MCF 10A (cell line): ENCODE measurements around the gene RBP5. TPM values are rescaled to one million over a fixed set of nuclear protein-coding genes. Genes with fewer than 3 reads are reported as not detected.

Experiments
- BruUV-seq: library from RNA; stranded (reverse); fragments of 400-500 nt; replicated peaks from 2 replicates; lab custom pipeline; 2021; lab: Mats Ljungman, UMichigan
- CTCF ChIA-PET: fragments of 300-600 bp; sonication (Branson Sonifier 250); formaldehyde crosslinking; extraction: SDS; loops from one replicate; lab custom pipeline; 2021; ENCODE audit warnings: antibody characterized with exemption, inconsistent platforms; lab: Yijun Ruan, JAX
- POLR2A ChIA-PET: fragments of 300-600, 350-650 bp; sonication (Branson Sonifier 250); formaldehyde crosslinking; extraction: SDS; loops from one replicate; lab custom pipeline; 2020; ENCODE audit warnings: antibody characterized with exemption, inconsistent platforms; lab: Yijun Ruan, JAX
- DNase-seq: peaks from one replicate; pipeline ENCODE4 v3.0.0-alpha.2; 2018; ENCODE audit not compliant: unreplicated experiment
- H3K27ac Mint-ChIP-seq: one replicate; pipeline ENCODE4 v1.8.0; 2022; ENCODE audit warnings: mild to moderate bottlenecking, low read depth, mixed read lengths; ENCODE audit not compliant: unreplicated experiment
- H3K27me3 Mint-ChIP-seq: one replicate; pipeline ENCODE4 v1.8.0; 2022; ENCODE audit warnings: mixed read lengths; ENCODE audit not compliant: insufficient read depth, unreplicated experiment
- H3K36me3 Mint-ChIP-seq: one replicate; pipeline ENCODE4 v1.8.0; 2022; ENCODE audit warnings: mild to moderate bottlenecking, moderate library complexity, mixed read lengths; ENCODE audit not compliant: insufficient read depth, unreplicated experiment
- H3K4me1 Mint-ChIP-seq: one replicate; pipeline ENCODE4 v1.8.0; 2022; ENCODE audit warnings: mixed read lengths; ENCODE audit not compliant: insufficient read depth, unreplicated experiment
- H3K4me3 Mint-ChIP-seq: one replicate; pipeline ENCODE4 v1.8.0; 2022; ENCODE audit warnings: mild to moderate bottlenecking, moderate library complexity, mixed read lengths; ENCODE audit not compliant: unreplicated experiment
- H3K9me3 Mint-ChIP-seq: one replicate; pipeline ENCODE4 v1.8.0; 2022; ENCODE audit warnings: mixed read lengths; ENCODE audit not compliant: unreplicated experiment
- intact Hi-C: fragments of 100-400 bp; cut with micrococcal nuclease; formaldehyde crosslinking; loops from 2 replicates; pipeline ENCODE4 v1.14.1; 2022
- total RNA-seq: library from RNA; stranded (reverse); gene quantifications from 2 replicates; pipeline ENCODE4 v1.2.3, GENCODE V29; 2022
- TF ChIP-seq, protein P1 (sequence below): fragments of 200-600 bp; IDR thresholded peaks from one replicate; pipeline ENCODE4 v1.8.0; 2022; ENCODE audit warnings: antibody characterized with exemption, mild to moderate bottlenecking; ENCODE audit not compliant: unreplicated experiment

Gene RBP5
- total RNA-seq, 1 experiment from 2014 or later: not detected

DNA sequence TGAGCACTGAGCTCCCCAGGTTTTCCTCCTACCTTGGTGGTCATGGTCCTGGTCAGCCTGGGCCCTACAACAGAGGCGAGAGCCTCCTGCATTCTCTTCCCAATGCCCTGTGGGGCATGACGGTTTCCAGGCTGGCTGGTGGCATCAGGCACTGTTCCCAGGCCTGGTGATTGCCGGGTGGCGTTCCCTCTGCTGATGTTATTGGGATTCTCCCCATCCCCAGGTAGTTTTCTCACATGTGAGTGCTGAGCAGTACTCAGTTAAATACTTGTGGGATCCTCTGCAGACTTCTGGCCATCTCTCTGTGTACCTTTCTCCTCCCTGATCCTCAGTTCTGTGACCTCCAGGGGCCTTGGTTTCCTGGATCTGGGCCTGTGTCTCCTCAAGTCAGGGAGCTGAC is 52.2 kb downstream of the RBP5 start:
- H3K36me3 Mint-ChIP-seq: peaks cover 16% of the 10 kb centered on the region
- ChIA-PET POLR2A (interaction anchor here (0.9 to 1.4 kb wide), 5 partner anchors 11 to 32 kb away, joined by 3 to 4 read pairs (median 3); partner anchors contain the start of genes C1R and C1S), CTCF (interaction anchor here (0.6 to 3.0 kb wide), 8 partner anchors 8 to 731 kb away, joined by 3 to 16 read pairs (median 4); partner anchors contain the start of gene C1S)
- no peaks in the 10 kb centered on the region for H3K9me3 Mint-ChIP-seq
- no peaks in the 10 kb centered on the region for H3K27me3 Mint-ChIP-seq
- DNase-seq: no peak
- H3K4me1 Mint-ChIP-seq: peaks cover 16% of the 10 kb centered on the region
- TF ChIP-seq, protein P1, sequence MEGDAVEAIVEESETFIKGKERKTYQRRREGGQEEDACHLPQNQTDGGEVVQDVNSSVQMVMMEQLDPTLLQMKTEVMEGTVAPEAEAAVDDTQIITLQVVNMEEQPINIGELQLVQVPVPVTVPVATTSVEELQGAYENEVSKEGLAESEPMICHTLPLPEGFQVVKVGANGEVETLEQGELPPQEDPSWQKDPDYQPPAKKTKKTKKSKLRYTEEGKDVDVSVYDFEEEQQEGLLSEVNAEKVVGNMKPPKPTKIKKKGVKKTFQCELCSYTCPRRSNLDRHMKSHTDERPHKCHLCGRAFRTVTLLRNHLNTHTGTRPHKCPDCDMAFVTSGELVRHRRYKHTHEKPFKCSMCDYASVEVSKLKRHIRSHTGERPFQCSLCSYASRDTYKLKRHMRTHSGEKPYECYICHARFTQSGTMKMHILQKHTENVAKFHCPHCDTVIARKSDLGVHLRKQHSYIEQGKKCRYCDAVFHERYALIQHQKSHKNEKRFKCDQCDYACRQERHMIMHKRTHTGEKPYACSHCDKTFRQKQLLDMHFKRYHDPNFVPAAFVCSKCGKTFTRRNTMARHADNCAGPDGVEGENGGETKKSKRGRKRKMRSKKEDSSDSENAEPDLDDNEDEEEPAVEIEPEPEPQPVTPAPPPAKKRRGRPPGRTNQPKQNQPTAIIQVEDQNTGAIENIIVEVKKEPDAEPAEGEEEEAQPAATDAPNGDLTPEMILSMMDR: no peak
- intact Hi-C loops: no loop called here
- H3K4me3 Mint-ChIP-seq: no peak overlapping the region
- BruUV-seq: no TSS peak
- no peak overlapping the region for H3K27ac Mint-ChIP-seq

DNA sequence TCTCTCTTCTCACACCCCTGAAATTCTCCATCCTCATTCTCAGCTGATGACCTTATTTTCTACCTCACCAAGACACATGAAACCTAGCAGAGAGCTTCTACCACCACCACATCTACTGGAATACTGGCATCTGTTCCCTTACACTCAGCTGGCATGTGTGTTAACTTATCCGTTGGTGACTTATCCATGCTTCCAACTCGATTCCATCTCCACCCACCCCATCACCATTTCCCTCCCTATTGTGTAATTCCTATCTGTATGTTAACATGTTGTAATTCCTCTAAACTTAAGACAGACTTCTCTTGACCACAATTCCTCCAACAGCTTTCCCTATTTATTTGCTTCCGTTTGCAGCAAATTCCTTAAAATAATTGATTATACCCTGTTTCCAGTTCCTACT is 52.8 kb downstream of the RBP5 start:
- no TSS peak for BruUV-seq
- intact Hi-C loops: no loop called here
- CTCF ChIA-PET: interaction anchor here (0.6 to 3.0 kb wide), 5 partner anchors 11 to 731 kb away, joined by 3 to 16 read pairs (median 6); partner anchors contain the start of gene C1S
- Mint-ChIP-seq H3K4me1 (peaks cover 16% of the 10 kb centered on the region), H3K27ac (no peak overlapping the region), H3K9me3 (no peaks in the 10 kb centered on the region), H3K36me3 (peaks cover 14% of the 10 kb centered on the region), H3K4me3 (no peak overlapping the region), H3K27me3 (no peaks in the 10 kb centered on the region)
- peak; percentile 51 for DNase-seq
- POLR2A ChIA-PET: interaction anchor here (0.7 to 1.5 kb wide), 4 partner anchors 17 to 131 kb away, joined by 3 read pairs; partner anchors contain the start of gene C1R
- TF ChIP-seq, protein P1: no peak

DNA sequence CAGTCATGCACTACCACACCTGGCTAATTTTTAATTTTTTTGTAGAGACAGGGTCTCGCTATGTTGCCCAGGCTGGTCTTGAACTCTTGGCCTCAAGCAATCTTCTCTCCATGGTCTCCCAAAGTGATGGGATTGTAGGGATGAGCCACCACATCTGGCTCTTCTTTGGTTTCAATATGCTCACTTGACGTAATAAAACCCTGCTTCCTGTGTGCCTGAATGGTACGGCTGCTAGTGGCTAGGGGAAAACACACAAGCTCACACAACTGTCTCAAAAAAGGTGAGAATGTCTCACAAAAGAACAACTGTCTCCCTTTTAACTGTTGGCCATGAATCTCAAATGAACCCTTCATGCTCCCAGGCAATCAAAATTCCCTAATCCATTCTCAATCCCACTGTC is 53.2 kb downstream of the RBP5 start:
- Mint-ChIP-seq H3K9me3 (no peaks in the 10 kb centered on the region), H3K27me3 (no peaks in the 10 kb centered on the region), H3K27ac (no peak overlapping the region), H3K4me1 (peaks cover 16% of the 10 kb centered on the region), H3K36me3 (peaks cover 10% of the 10 kb centered on the region), H3K4me3 (no peak overlapping the region)
- no TSS peak for BruUV-seq
- intact Hi-C loops: no loop called here
- ChIA-PET POLR2A (interaction anchor here (0.7 to 1.5 kb wide), 2 partner anchors 112 to 131 kb away, joined by 3 read pairs; no protein-coding TSS in a partner anchor), CTCF (interaction anchor here (0.6 to 3.0 kb wide), 5 partner anchors 10 to 611 kb away, joined by 3 to 16 read pairs (median 6); partner anchors contain the start of gene C1S)
- DNase-seq: no peak
- TF ChIP-seq, protein P1: no peak

DNA sequence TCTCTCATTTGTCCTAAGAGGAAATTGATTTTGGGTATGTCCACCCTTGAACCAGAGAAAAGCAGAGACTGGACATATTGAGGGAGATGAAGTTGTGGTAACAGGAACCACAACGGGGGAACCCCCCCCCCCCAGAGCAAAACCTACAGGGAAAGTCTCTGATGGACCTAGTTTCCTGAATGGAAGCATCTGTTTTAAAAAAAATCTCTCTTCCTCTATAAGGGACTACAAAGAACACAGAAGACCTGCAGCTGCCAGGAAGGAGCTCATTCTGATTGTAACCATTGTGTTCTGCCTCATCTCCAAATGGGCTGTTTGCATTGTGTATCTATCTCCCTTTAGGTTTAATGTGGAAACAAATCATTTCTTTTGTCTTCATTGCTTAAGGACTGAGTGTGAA is 54.7 kb downstream of the RBP5 start:
- H3K4me3 Mint-ChIP-seq: no peak overlapping the region
- H3K9me3 Mint-ChIP-seq: no peaks in the 10 kb centered on the region
- ChIA-PET CTCF (interaction anchor here (0.6 to 2.2 kb wide), 2 partner anchors 13 to 779 kb away, joined by 3 to 8 read pairs; partner anchors contain the start of gene C1S), POLR2A (interaction anchor here (0.5 to 1.9 kb wide), 3 partner anchors 10 to 148 kb away, joined by 3 to 4 read pairs (median 3); partner anchors contain the start of gene C1S)
- TF ChIP-seq, protein P1: no peak
- intact Hi-C loops: no loop called here
- BruUV-seq: no TSS peak
- H3K27me3 Mint-ChIP-seq: no peaks in the 10 kb centered on the region
- no peak for DNase-seq
- peaks cover 16% of the 10 kb centered on the region for H3K4me1 Mint-ChIP-seq
- no peak overlapping the region for H3K27ac Mint-ChIP-seq
- no peaks in the 10 kb centered on the region for H3K36me3 Mint-ChIP-seq

Other genes starting within 250 kb of the RBP5 start
- gene LRRC23, start 224.1 kb downstream of the RBP5 start, total RNA-seq: 7.5 and 9.1 TPM in 2 replicates
- gene ENO2, start 214.3 kb downstream of the RBP5 start, total RNA-seq: 0.30 and 2.1 TPM in 2 replicates
- gene ATN1, start 200.9 kb downstream of the RBP5 start, total RNA-seq: 83.7 and 84.7 TPM in 2 replicates
- gene RNU7-1, start 185.1 kb downstream of the RBP5 start, total RNA-seq: not detected in 2 replicates
- 176 and 196 TPM in 2 replicates for gene C12orf57, start 184.9 kb downstream of the RBP5 start, total RNA-seq
- gene PTPN6, start 177.5 kb downstream of the RBP5 start, total RNA-seq: 10.3 and 13.2 TPM in 2 replicates
- 249 and 305 TPM in 2 replicates for gene PHB2, start 158.2 kb downstream of the RBP5 start, total RNA-seq
- gene EMG1, start 158.0 kb downstream of the RBP5 start, total RNA-seq: 66.5 and 93.8 TPM in 2 replicates
- gene LPCAT3, start 110.4 kb downstream of the RBP5 start, total RNA-seq: 14.4 and 15.4 TPM in 2 replicates
- 6.0 and 11.5 TPM in 2 replicates for gene C1S, start 68.2 kb downstream of the RBP5 start, total RNA-seq
- gene C1R, start 36.4 kb downstream of the RBP5 start, total RNA-seq: 13.1 and 16.7 TPM in 2 replicates
- 49.8 and 55.7 TPM in 2 replicates for gene C1RL, start 19.7 kb downstream of the RBP5 start, total RNA-seq
- gene CLSTN3, start 1.5 kb upstream of the RBP5 start, total RNA-seq: 34.6 and 40.2 TPM in 2 replicates
- 42.2 and 49.4 TPM in 2 replicates for gene PEX5, start 60.8 kb upstream of the RBP5 start, total RNA-seq
- not detected in 2 replicates for gene ACSM4, start 175.2 kb upstream of the RBP5 start, total RNA-seq